C4-2B (cell line): ENCODE results near the gene SPTLC3.

Source experiments
- ZFX ChIP-seq: fragments of 450-650 bp; IDR thresholded peaks from 2 replicates; pipeline ENCODE4 v1.6.1; 2017
- TF ChIP-seq, protein P1 (sequence below): fragments of 450-650 bp; conservative IDR thresholded peaks from 2 replicates; pipeline ENCODE4 v1.5.1; 2017; ENCODE audit warnings: mild to moderate bottlenecking

DNA sequence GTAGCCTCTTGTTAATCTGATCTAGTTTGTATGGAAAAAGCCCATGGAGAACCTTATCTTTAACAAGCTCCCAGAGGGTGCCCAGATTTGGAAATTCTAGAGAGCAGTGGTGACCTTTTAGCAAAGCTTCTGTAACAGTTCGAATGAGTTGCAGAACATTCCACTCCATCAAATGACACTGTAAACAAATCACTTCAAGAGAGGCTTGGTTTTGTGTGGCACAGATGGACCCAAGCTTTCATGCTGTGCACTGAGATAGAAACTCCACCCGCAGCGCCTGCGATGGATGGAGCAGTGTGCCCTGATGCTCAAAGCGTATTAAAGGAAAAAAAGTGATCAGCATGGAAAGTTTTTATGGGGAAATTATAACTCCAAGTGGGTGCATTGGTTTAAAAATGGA, 157.2 kb downstream of the SPTLC3 start:
- TF ChIP-seq, protein P1, sequence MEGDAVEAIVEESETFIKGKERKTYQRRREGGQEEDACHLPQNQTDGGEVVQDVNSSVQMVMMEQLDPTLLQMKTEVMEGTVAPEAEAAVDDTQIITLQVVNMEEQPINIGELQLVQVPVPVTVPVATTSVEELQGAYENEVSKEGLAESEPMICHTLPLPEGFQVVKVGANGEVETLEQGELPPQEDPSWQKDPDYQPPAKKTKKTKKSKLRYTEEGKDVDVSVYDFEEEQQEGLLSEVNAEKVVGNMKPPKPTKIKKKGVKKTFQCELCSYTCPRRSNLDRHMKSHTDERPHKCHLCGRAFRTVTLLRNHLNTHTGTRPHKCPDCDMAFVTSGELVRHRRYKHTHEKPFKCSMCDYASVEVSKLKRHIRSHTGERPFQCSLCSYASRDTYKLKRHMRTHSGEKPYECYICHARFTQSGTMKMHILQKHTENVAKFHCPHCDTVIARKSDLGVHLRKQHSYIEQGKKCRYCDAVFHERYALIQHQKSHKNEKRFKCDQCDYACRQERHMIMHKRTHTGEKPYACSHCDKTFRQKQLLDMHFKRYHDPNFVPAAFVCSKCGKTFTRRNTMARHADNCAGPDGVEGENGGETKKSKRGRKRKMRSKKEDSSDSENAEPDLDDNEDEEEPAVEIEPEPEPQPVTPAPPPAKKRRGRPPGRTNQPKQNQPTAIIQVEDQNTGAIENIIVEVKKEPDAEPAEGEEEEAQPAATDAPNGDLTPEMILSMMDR: no peak
- no peak for TF ChIP-seq ZFX
